ENCODE data around the gene HTR3B. TPM values are rescaled to one million over a fixed set of nuclear protein-coding genes. Genes with fewer than 3 reads are reported as not detected.
A peak's percentile ranks its signal among the peaks of the same experiment; 100 is the strongest.

HTR3B gene
- total RNA-seq, 1 donor from 2014 or later = not detected

DNA sequence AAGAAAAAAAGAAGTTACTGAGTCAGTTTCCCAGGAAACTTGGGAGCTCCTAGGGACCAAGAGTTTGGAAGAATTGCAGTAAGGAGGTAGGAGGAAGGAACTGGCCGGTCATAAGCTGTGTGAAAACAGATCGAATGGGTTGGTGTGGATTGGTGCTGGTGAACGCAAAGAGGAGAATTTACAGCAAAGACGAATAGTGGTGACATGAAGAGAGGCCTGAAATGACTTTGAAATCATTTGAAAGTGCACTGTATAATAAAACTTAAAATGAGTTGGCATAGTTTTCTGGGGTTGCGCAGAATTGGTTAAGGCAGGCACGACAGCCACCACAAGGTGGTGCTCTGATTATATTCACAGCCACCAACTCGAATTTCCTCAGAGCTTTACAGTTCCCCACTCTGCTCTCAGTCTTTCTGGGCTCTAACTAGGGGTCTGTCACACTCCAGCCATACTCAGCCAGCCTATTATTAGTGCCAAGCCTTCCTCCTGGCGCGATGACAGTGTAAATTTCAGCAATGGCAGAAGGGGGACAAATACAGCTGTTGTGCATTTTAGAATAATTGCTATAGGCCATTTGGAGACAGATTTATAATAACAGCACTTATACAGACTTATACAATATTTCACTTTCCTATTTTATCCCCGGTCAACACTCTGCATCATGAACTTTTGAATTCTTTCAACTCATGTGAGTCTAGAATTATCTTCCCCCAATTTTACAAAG, 8.3 kb upstream of the HTR3B start:
- Mint-ChIP-seq H3K36me3 (ENCODE audit: low read depth) (no peaks in the 10 kb centered on the region), H3K9me3 (ENCODE audit: low read depth) (no peaks in the 10 kb centered on the region), H3K4me3 (ENCODE audit: unreplicated experiment) (no peak overlapping the region), H3K27ac (ENCODE audit: unreplicated experiment) (no peak overlapping the region), H3K27me3 (ENCODE audit: low read depth) (peaks cover 20% of the 10 kb centered on the region), H3K4me1 (ENCODE audit: low read depth) (peaks cover 9% of the 10 kb centered on the region)
- TF ChIP-seq, protein P1, sequence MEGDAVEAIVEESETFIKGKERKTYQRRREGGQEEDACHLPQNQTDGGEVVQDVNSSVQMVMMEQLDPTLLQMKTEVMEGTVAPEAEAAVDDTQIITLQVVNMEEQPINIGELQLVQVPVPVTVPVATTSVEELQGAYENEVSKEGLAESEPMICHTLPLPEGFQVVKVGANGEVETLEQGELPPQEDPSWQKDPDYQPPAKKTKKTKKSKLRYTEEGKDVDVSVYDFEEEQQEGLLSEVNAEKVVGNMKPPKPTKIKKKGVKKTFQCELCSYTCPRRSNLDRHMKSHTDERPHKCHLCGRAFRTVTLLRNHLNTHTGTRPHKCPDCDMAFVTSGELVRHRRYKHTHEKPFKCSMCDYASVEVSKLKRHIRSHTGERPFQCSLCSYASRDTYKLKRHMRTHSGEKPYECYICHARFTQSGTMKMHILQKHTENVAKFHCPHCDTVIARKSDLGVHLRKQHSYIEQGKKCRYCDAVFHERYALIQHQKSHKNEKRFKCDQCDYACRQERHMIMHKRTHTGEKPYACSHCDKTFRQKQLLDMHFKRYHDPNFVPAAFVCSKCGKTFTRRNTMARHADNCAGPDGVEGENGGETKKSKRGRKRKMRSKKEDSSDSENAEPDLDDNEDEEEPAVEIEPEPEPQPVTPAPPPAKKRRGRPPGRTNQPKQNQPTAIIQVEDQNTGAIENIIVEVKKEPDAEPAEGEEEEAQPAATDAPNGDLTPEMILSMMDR (IDR thresholded peaks at IDR 0.05) = peak; percentile 85
- DNase-seq (ENCODE audit: low spot score) = no peak

DNA sequence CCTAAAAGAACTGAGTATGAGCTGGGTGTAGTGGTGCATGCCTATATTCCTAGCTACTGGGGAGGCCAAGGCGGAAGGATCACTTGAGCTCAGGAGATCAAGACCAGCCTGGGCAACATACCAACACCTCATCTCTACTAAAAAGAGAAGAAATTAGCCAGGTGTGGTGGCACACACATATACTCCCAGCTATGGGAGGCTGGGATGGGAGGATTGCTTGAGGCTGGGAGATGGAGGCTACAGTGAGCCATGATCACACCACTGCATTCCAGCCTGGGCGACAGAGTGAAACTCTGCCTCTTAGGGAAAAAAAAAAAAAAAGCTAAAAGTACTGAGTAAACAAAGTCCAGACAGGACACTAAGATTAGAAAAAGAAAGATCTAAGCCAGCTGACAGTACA, 3.5 kb upstream of the HTR3B start:
- TF ChIP-seq, protein P1 (IDR thresholded peaks at IDR 0.05) = no peak
- Mint-ChIP-seq H3K4me1 (ENCODE audit: low read depth) (peaks cover 4% of the 10 kb centered on the region), H3K27ac (ENCODE audit: unreplicated experiment) (no peak overlapping the region), H3K27me3 (ENCODE audit: low read depth) (peaks cover 50% of the 10 kb centered on the region), H3K36me3 (ENCODE audit: low read depth) (no peaks in the 10 kb centered on the region), H3K4me3 (ENCODE audit: unreplicated experiment) (no peak overlapping the region), H3K9me3 (ENCODE audit: low read depth) (no peaks in the 10 kb centered on the region)
- DNase-seq (ENCODE audit: low spot score) = no peak

DNA sequence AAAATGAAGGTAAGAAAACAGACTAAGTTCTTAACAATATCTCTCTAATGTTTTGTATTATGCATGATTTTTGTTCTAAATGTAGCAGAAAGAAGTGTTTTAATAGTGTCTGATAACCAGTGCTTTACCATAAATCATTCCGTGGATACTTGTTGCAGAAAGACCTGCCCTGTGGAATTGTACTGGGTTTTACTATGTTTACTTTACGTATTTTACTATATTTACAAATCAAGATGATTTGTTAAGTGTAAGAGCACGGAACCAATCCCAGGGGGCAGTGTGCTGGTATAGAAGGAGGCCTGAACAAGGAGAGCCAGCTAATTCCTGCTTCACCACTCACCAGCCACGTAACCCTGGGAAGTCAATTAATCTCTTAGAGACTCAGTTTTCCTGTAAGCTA, 1.4 kb downstream of the HTR3B start:
- peaks cover 66% of the 10 kb centered on the region for H3K27me3 Mint-ChIP-seq (ENCODE audit: low read depth)

DNA sequence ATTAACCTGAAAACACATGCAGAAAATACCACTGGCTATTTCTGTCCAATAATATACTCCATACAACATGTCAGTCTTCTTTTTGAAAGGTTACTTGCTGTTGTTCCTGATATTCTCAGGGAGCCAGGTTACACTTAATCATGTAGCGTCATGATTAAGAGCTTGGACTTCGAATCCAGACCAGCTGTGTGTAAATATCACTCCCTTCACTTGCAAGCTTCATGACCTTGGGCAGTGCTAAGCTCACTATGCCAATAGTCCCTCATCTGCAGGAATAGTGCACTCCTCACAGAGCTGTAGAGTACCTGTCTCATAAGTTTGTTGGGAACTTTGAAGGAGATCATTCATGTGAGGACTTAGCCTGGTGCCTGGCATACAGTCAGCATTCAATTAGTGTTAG, 1.9 kb downstream of the HTR3B start:
- TF ChIP-seq, protein P1 (IDR thresholded peaks at IDR 0.05) = no peak
- no peak for DNase-seq (ENCODE audit: low spot score)
- Mint-ChIP-seq H3K27me3 (ENCODE audit: low read depth) (peaks cover 63% of the 10 kb centered on the region), H3K27ac (ENCODE audit: unreplicated experiment) (no peak overlapping the region), H3K9me3 (ENCODE audit: low read depth) (no peaks in the 10 kb centered on the region), H3K4me3 (ENCODE audit: unreplicated experiment) (no peak overlapping the region), H3K36me3 (ENCODE audit: low read depth) (no peaks in the 10 kb centered on the region), H3K4me1 (ENCODE audit: low read depth) (no peaks in the 10 kb centered on the region)

More for the DNA sequence above, 1.4 kb downstream of the HTR3B start:
- no peaks in the 10 kb centered on the region for H3K4me1 Mint-ChIP-seq (ENCODE audit: low read depth)
- no peaks in the 10 kb centered on the region for H3K36me3 Mint-ChIP-seq (ENCODE audit: low read depth)
- H3K9me3 Mint-ChIP-seq (ENCODE audit: low read depth) = no peaks in the 10 kb centered on the region
- no peak for DNase-seq (ENCODE audit: low spot score)
- TF ChIP-seq, protein P1 (IDR thresholded peaks at IDR 0.05) = peak; percentile 32
- no peak overlapping the region for H3K27ac Mint-ChIP-seq (ENCODE audit: unreplicated experiment)
- H3K4me3 Mint-ChIP-seq (ENCODE audit: unreplicated experiment) = no peak overlapping the region

DNA sequence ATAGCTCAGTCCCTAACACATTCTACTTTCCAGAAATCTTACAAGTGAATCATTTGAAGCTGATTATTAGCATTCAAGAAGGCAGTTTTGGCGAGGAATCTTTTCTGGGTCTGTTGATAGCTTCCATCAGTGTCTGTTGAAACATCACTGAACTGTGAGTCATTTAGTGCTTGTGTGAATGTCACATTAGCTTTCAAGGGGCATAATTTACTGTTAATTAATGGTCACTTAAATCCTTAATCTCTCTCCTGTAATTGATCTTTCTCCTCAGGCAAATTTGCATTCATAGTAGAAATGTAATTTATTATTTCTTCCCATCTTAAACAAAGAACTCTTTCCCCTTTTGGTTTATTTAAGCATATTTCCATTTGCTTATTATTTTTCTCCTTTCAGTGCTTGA, 2.6 kb downstream of the HTR3B start:
- Mint-ChIP-seq H3K27ac (ENCODE audit: unreplicated experiment) (no peak overlapping the region), H3K4me3 (ENCODE audit: unreplicated experiment) (no peak overlapping the region), H3K27me3 (ENCODE audit: low read depth) (peaks cover 58% of the 10 kb centered on the region), H3K36me3 (ENCODE audit: low read depth) (no peaks in the 10 kb centered on the region), H3K4me1 (ENCODE audit: low read depth) (no peaks in the 10 kb centered on the region), H3K9me3 (ENCODE audit: low read depth) (no peaks in the 10 kb centered on the region)
- DNase-seq (ENCODE audit: low spot score) = no peak
- TF ChIP-seq, protein P1 (IDR thresholded peaks at IDR 0.05) = no peak
